Measurements from ENCODE around the gene MTHFD2L.
"Not testable (repeated sequence)": the region's sequence is repeated elsewhere in the genome, so short reads cannot be mapped to it uniquely, and the experiment has no call there.

Gene MTHFD2L

DNA sequence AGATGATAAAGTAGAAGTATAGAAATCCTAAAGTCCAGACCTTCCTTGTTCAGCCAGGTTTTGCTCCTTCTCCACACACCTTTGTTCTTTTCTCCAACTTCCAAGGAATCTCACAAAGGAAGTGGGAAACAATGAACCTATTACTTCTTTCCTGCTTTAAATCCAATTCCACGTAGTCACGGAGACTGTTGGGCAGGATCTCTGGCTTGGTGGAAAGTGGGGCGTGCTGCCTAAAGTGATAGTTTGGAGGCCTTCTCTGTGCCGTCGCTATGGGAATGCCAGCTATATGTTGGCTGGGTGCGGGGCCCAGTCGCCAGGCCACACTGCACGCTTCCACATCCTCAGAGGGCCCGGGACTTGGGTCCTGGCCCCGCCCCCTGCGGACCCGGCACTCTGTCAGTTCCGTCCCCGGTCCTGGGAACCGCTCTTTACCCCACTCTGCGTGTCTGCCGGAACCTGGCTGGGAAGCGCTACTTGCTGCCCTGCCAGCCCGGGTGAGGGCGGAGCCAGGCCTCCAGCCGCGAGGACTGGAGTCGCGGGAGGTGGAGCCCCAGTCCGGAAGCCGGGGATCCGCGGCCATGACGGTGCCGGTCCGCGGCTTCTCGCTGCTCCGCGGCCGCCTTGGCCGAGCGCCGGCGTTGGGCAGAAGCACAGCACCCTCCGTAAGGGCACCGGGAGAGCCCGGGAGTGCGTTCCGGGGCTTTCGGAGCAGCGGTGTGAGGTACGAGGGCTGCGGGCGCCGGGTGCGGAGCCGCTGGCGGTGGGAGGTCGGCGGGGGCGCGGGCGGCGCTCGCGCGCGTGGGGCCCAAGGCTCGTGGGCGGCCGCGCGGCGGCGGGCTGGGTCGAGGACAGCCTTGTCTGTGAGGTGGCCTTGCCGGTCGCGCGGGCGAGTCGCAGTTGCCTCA, at the start of gene MTHFD2L:
TSS of gene MTHFD2L (plus strand) at position 558 of the 905 bp plus-strand sequence. CDS start at position 579, 21 bp downstream.
- DNase-seq: peak; percentile 87

- no peak for DNase-seq
Measured at GRCh38 chr4:74108457-74109115, 49.3 kb upstream of the MTHFD2L start.

DNA sequence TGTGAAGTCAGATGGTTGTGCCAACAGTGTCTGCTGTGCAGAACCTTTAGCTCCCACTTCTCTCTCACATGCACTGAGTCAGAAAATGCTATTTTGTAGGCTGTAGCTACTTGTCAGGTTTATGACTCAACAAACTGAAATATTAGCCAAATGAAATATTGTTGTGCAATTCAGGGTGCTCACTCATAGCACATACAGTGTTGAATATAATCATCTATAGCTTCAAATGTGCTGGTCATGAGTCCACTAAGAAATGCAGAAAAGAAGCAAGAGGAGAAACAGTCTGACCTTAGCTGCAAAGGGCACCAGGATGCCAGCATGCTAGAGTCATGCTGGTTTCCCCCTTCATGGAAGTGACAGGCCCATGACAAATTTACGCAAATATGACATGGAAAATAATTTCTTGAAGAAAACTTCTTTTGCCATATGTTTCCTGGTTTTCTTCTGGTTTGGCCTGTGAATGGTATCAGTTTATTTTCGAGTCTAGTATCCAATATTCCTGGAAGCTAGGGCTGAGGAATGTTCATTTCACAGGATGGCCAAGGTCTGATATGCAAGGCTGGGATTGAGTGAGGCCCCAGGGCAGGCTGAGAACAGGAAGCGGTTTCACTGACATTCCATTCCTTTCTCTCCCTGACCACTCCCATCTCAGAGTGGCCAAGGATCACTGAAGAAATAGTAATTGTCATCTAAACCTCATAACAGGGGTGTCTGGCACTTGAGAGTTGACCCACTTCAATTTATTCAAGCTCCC, 48.6 kb upstream of the MTHFD2L start:
- DNase-seq: no peak

DNA sequence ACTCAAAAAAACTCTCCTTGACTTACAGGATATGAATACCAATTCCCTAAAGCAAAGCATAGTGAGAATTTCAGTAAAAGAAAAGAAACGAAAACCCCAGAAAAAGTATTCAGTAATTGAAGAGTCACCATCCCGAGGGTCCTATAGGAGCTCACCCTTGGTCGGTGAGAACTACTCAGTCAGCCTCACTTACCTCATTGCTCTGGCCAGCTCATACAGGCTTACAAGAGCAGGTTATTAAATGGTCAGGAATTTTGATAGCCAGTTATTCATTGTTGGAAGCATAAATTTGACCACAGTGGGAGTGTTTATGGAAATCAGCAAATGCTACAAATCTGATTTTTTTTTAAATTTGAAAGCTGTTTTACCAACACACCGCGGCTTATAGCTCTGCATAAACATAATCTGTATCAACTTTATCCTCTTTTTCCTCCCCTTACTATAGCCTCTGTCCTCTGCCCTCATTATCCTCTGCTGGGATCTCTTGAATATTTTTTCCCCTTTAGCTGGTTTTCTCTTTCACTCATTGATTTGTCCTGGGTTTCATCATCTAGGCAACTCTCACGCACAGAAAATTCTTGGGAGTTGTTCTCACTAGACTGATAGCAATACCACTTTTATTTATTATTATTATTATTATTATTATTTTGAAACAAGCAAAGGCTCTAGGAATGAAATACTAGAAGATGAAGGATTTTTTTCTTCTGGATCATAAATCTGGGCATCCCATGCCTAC, 47.9 kb upstream of the MTHFD2L start:
- DNase-seq: no peak

DNA sequence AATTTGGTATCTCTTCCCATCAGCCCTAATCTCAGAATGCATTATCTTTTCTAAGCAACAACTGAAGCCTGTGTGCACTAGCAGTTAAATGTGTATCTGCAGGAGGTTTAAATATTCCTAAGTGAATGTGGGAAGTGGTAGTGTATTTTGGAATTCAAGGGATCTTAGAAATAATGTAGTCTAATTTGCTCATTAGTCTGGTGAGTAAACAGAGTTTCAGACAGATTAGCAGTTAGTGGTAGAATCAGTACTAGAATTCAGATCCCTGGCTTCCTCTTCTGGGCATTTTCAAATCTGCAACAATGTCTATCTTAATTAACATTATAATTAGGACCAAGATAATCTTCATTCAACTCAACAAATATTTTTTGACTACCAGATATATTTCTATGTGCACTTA, 47.2 kb upstream of the MTHFD2L start:
- DNase-seq: no peak

DNA sequence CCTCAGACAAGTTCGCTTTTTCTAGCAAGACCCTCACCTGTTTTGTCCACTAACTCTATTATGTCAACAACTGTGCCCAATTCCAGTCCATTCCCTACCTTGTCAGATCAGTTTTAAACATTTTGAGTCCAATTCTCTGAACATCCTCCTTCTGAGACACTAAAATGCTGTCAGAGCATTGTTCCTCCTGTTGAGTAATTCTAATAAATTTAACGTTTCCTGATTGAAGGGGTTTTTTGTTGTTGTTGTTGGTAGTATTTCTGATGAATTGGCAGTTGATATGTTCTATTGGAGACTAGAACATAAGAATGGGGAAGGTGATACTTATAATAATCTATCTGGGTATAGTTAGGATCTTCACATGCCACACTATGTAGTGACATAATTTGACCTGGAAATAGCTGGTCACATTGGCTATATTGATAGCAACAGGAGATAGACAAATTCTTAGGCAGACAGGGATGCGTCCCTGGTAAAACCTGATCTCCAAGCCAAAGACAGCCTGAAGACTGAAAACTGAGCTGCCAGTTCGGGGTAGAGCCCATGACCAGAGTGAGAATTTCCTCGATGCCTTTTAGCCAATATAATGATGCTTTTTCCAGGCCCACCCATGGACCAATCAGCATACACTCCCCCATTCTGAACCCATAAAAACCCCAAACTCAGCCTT, 46.5 kb upstream of the MTHFD2L start:
- no peak for DNase-seq

DNA sequence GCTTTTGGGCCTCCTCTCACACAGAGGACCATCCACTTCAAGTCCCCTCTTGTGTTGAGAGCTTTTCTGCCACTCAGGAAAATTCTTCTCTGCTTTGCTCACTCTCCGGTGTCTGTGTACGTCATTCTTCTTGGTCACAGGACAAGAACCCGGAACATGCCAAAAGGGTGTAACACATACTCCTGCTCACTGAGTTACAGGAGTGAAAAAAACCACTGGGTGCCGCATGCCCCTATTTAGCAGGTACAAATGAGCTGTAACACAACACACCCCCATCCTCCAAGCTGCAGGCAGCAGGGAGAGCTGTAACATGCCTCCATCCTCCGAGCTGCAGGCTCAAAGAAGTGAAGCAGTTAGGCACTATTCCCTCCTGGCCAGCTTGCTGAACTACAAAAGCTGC, 45.9 kb upstream of the MTHFD2L start:
- DNase-seq: no peak

DNA sequence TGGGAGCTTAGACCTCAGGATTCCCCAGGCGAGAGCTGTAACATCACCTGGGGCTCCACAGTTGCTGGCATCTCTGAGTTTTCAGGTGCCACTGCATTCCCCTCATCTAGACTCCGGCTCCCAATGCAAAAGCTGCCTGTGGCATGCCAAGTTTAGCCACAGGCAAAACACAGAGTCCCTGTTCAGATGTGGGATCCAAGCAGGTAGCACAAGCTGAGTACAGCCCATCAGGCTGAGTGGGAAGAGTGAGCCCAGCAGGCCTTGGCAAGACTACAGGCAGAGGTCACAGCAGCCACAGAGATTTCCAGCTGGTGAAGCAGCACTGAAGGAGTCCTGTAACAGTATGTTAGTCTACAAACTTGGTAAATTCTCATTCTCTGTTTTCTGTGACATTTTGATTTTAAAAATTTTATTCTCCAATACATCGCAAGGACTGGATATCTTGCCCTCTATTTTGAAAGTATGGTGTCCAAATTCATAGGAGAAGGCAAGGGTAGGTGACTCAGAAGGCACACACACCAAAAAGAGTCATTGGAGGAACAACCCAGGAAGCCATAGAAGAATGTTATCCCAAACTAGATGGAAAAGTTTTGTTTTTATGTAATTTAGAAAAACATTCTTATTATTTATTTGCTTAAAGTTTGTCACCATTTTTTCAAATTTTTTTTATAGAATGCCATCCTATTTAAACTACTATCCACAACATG, 45.4 kb upstream of the MTHFD2L start:
- DNase-seq: no peak

- no peak for DNase-seq
Measured at GRCh38 chr4:74114234-74114633, 43.7 kb upstream of the MTHFD2L start.

DNA sequence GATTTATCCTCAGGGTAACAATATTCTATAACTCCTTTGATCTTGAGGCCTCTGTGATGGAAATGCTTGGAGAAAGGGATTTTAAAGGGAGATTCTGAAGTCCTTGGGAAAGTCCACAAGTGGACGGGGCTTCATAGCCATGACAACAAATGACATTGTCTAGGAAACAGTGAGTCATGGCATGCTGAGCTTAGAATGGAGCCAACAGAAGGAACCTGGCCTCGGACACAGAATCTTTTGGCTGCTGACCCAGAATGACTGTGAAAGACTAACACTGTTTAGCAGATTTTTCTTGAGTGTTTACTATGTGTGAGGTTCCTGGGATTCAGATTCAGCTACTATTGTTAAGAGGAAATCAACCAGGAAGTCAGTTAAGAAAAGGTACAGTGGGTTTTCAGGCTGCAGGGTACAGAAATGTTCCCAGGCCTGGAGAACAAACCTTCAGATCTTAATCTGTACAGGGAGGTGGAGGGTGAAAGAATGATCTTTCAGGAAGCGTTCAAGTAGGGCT, 40.8 kb upstream of the MTHFD2L start:
- no peak for DNase-seq

- DNase-seq: no peak
Measured at GRCh38 chr4:74118600-74119338, 39.1 kb upstream of the MTHFD2L start.

DNA sequence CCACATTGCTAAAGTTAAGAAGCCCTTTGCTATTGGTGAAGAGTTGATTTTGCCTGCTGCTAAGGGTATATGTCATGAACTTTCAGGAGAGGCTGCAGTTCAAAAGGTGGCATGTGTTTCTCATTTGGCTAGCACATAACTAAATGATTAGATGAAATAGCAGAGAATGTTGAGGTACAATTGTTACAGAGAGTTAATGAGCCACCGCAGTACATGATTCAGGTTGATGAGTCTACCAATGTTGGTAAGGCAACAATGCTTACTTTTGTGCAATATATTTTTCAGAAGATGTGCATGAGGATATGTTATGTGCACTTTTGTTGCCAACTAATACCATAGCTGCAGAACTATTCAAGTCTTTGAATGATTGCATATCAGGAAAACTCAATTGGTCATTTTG, 37.8 kb upstream of the MTHFD2L start:
- DNase-seq: no peak

DNA sequence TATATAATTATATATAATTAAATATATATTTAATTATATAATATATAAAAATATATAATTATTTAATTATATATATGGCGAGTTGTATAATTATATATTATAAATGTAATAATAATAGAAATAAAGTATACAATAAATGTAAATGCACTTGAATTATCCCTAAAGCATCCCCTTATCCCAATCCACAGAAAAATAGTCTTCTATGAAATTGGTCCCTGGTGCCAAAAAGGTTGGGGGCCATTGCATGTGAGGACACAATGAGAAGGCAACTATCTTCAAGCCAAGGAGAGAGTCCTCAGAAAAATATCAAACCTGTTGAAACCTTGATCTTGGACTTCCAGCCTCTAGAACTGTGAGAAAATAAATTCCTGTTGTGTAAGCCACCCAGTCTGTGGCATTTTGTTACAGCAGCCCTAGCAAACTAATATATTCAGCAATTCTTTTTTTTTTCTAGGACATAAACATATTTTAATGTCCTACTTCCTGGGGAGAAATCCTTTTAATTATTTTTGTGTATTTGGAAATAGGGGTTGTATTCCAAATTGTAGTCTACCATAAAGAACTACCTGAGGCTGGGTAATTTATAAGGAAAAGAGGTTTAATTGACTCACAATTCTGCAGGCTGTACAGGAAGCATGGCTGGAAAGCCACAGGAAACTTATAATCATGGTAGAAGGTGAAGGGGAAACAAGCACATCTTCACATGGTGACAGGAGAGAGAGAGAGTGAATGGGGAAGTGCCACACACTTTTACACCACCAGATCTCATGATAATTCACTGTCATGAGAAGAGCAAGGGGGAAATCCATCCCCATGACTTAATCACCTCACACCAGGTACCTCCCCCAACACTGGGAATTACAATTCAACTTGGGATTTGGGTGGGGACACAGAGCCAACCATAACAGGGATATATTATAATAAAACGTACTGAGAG, 36.0 kb upstream of the MTHFD2L start:
- DNase-seq: no peak

DNA sequence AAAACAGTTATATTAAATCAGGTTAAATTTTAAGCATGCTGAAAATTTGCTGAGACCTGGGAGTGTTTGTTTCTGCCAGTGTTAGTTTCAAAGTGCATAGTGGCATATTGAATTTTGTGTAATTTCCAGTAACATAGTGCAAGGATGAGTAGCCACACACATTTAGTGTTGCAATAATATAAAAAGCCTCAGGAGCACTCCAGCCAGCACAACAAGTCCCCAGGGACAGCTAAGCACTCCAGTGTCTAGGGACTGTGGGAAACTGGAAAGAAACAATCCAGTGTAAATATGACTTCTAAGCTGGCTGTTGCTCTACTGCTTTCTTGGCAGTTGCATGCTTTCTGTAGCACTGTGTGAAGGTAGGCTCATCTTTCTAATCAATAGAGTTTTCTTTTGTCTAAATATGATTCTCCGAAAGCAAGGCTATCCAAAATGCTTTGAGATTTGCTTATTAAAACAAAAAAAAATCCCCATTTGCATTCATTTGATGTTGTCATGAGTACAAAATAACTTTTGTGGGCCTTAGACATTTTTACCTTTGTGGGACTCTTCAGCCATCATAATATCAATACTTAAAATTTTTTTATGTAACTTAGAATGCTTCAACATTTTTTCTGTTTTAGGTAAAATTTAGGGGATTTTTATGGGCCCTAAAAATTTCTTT, 34.7 kb upstream of the MTHFD2L start:
- peak; percentile 42 for DNase-seq

- no peak for DNase-seq
Measured at GRCh38 chr4:74125029-74125428, 32.9 kb upstream of the MTHFD2L start.

- DNase-seq: no peak
Measured at GRCh38 chr4:74127745-74128144, 30.2 kb upstream of the MTHFD2L start.

- DNase-seq: not testable (repeated sequence)
Measured at GRCh38 chr4:74130843-74131242, 27.1 kb upstream of the MTHFD2L start.

GRCh38 chr4:74132188-74132587, 25.7 kb upstream of the MTHFD2L start:
- not testable (repeated sequence) for DNase-seq

GRCh38 chr4:74132944-74133343, 25.0 kb upstream of the MTHFD2L start:
- no peak for DNase-seq

All from NCI-H69 (cell line).